SK-N-SH treated with all-trans-retinoic acid at 6 μM for 48 hours (cell line): ENCODE results near the gene GANC.

Experiments
- ATAC-seq: fragments of 200-7000 bp; cut with Tn5 transposase; 3 replicates; pipeline ENCODE4 v1.9.1; 2020; ENCODE audit warnings: mild to moderate bottlenecking, moderate library complexity
- ARNTL ChIP-seq: fragments of 450-650 bp; formaldehyde crosslinking; IDR thresholded peaks from 2 replicates; pipeline ENCODE4 v1.5.0; 2020; ENCODE audit warnings: low read depth, mild to moderate bottlenecking, moderate library complexity, borderline replicate concordance
- BACH2 ChIP-seq: fragments of 250-450 bp; sonication (Bioruptor Pico); IDR thresholded peaks from 2 replicates; pipeline ENCODE4 v1.9.0; 2021; ENCODE audit warnings: mild to moderate bottlenecking, borderline replicate concordance
- ESRRG ChIP-seq: fragments of 250-450 bp; sonication (Bioruptor Pico); IDR thresholded peaks from 2 replicates; pipeline ENCODE4 v1.6.1; 2021; ENCODE audit warnings: mild to moderate bottlenecking
- GLIS3 ChIP-seq: fragments of 250-450 bp; sonication (Bioruptor Pico); IDR thresholded peaks from 2 replicates; pipeline ENCODE4 v1.5.0; 2020; ENCODE audit warnings: mild to moderate bottlenecking, moderate library complexity
- OSR1 ChIP-seq: fragments of 250-450 bp; sonication (Bioruptor Pico); IDR thresholded peaks from 2 replicates; pipeline ENCODE4 v1.8.0; 2022; ENCODE audit warnings: moderate library complexity, mild to moderate bottlenecking, inconsistent platforms
- PPARA ChIP-seq: fragments of 250-450 bp; sonication (Bioruptor Pico); IDR thresholded peaks from 2 replicates; pipeline ENCODE4 v1.5.0; 2020; ENCODE audit warnings: mild to moderate bottlenecking, borderline replicate concordance
- RARB ChIP-seq: fragments of 250-450 bp; sonication (Bioruptor Pico); IDR thresholded peaks from 2 replicates; pipeline ENCODE4 v1.8.0; 2021; ENCODE audit warnings: mild to moderate bottlenecking, moderate library complexity
- SNAI2 ChIP-seq: fragments of 250-450 bp; sonication (Bioruptor Pico); IDR thresholded peaks from 2 replicates; pipeline ENCODE4 v1.5.0; 2020; ENCODE audit warnings: mild to moderate bottlenecking, moderate library complexity
- TCF4 ChIP-seq: fragments of 250-450 bp; sonication (Bioruptor Pico); IDR thresholded peaks from 2 replicates; pipeline ENCODE4 v1.8.0; 2021; ENCODE audit warnings: mild to moderate bottlenecking, moderate library complexity, borderline replicate concordance
- TOX ChIP-seq: fragments of 250-450 bp; sonication (Bioruptor Pico); IDR thresholded peaks from 2 replicates; pipeline ENCODE4 v1.8.0; 2021; ENCODE audit warnings: mild to moderate bottlenecking, moderate library complexity, borderline replicate concordance
- ZC3H10 ChIP-seq: fragments of 250-450 bp; sonication (Bioruptor Pico); IDR thresholded peaks from 2 replicates; pipeline ENCODE4 v1.5.1; 2021; ENCODE audit warnings: mild to moderate bottlenecking, moderate library complexity
- ZFP3 ChIP-seq: fragments of 250-450 bp; sonication (Bioruptor Pico); IDR thresholded peaks from 2 replicates; pipeline ENCODE4 v1.5.0; 2020; ENCODE audit warnings: mild to moderate bottlenecking, moderate library complexity
- ZFP30 ChIP-seq: fragments of 450-650 bp; formaldehyde crosslinking; IDR thresholded peaks from 2 replicates; pipeline ENCODE4 v1.5.0; 2022; ENCODE audit warnings: mild to moderate bottlenecking, moderate library complexity
- ZNF565 ChIP-seq: fragments of 450-650 bp; formaldehyde crosslinking; conservative IDR thresholded peaks from 2 replicates; pipeline ENCODE4 v1.5.0; 2020; ENCODE audit warnings: low read depth, mild to moderate bottlenecking, moderate library complexity
- ZNF70 ChIP-seq: fragments of 450-650 bp; formaldehyde crosslinking; IDR thresholded peaks from 2 replicates; pipeline ENCODE4 v1.5.0; 2020; ENCODE audit warnings: mild to moderate bottlenecking, moderate library complexity
- ZNF8 ChIP-seq: fragments of 450-650 bp; formaldehyde crosslinking; IDR thresholded peaks from 2 replicates; pipeline ENCODE4 v1.5.0; 2020; ENCODE audit warnings: mild to moderate bottlenecking, moderate library complexity
- TF ChIP-seq, protein P1 (sequence below): fragments of 250-450 bp; sonication (Bioruptor Pico); IDR thresholded peaks from 2 replicates; pipeline ENCODE4 v1.5.1; 2020; ENCODE audit warnings: low read depth, mild to moderate bottlenecking, moderate library complexity
- TF ChIP-seq, protein P2 (sequence below): fragments of 250-450 bp; sonication (Bioruptor Pico); IDR thresholded peaks from 2 replicates; pipeline ENCODE4 v1.5.1; 2021; ENCODE audit warnings: mild to moderate bottlenecking, moderate library complexity
- TF ChIP-seq, protein P3 (sequence below): fragments of 250-450 bp; sonication (Bioruptor Pico); IDR thresholded peaks from 2 replicates; pipeline ENCODE4 v1.8.0; 2021; ENCODE audit warnings: low read depth, mild to moderate bottlenecking, moderate library complexity, borderline replicate concordance
- TF ChIP-seq, protein P4 (sequence below): fragments of 250-450 bp; sonication (Bioruptor Pico); IDR thresholded peaks from 2 replicates; pipeline ENCODE4 v1.5.0; 2020; ENCODE audit warnings: mild to moderate bottlenecking, moderate library complexity

GANC gene

DNA sequence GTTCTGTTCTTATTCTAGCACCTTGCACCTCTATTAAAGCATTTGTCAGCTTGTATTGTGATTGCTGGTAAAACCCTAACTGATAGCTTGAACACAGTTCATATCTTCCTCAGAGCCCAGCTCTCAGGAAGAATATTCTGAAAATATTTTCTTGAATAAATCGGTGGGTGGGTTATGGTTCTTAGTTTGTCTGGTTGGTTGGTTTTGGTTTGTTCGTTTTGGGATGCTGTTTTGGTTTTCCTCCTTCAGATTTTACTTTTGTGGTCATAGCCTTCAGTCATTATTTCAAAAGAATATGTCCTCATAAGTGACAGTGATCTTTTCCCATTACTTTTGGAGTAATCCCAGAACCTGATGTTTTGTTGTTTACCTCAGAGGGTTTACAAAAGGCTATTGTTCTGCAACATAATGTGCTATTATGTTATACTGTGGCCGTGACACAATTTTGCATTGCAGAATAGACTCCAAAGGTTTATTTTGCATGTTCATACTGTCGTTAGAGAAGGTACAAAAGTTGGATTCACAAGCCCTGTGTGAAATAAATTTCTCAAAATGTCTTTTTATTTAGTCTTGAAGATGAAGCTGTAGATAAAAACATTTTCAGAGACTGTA is 2.9 kb downstream of the GANC start:
- TF ChIP-seq ARNTL (no peak), ZNF70 (CRISPR knock-in tag) (no peak), SNAI2 (CRISPR knock-in tag) (no peak), ESRRG (CRISPR knock-in tag) (no peak), ZNF8 (no peak), OSR1 (CRISPR knock-in tag) (no peak), ZFP30 (CRISPR knock-in tag) (no peak), PPARA (CRISPR knock-in tag) (no peak), ZC3H10 (CRISPR knock-in tag) (no peak), TCF4 (CRISPR knock-in tag) (no peak), ZFP3 (CRISPR knock-in tag) (no peak), ZNF565 (no peak)
- TF ChIP-seq, protein P1, sequence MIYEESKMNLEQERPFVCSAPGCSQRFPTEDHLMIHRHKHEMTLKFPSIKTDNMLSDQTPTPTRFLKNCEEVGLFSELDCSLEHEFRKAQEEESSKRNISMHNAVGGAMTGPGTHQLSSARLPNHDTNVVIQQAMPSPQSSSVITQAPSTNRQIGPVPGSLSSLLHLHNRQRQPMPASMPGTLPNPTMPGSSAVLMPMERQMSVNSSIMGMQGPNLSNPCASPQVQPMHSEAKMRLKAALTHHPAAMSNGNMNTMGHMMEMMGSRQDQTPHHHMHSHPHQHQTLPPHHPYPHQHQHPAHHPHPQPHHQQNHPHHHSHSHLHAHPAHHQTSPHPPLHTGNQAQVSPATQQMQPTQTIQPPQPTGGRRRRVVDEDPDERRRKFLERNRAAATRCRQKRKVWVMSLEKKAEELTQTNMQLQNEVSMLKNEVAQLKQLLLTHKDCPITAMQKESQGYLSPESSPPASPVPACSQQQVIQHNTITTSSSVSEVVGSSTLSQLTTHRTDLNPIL (CRISPR knock-in tag), result no peak
- TF ChIP-seq, protein P2, sequence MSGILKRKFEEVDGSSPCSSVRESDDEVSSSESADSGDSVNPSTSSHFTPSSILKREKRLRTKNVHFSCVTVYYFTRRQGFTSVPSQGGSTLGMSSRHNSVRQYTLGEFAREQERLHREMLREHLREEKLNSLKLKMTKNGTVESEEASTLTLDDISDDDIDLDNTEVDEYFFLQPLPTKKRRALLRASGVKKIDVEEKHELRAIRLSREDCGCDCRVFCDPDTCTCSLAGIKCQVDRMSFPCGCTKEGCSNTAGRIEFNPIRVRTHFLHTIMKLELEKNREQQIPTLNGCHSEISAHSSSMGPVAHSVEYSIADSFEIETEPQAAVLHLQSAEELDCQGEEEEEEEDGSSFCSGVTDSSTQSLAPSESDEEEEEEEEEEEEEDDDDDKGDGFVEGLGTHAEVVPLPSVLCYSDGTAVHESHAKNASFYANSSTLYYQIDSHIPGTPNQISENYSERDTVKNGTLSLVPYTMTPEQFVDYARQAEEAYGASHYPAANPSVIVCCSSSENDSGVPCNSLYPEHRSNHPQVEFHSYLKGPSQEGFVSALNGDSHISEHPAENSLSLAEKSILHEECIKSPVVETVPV (CRISPR knock-in tag), result no peak
- TF ChIP-seq, protein P3, sequence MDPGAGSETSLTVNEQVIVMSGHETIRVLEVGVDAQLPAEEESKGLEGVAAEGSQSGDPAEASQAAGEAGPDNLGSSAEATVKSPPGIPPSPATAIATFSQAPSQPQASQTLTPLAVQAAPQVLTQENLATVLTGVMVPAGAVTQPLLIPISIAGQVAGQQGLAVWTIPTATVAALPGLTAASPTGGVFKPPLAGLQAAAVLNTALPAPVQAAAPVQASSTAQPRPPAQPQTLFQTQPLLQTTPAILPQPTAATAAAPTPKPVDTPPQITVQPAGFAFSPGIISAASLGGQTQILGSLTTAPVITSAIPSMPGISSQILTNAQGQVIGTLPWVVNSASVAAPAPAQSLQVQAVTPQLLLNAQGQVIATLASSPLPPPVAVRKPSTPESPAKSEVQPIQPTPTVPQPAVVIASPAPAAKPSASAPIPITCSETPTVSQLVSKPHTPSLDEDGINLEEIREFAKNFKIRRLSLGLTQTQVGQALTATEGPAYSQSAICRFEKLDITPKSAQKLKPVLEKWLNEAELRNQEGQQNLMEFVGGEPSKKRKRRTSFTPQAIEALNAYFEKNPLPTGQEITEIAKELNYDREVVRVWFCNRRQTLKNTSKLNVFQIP (CRISPR knock-in tag), result no peak
- TF ChIP-seq, protein P4, sequence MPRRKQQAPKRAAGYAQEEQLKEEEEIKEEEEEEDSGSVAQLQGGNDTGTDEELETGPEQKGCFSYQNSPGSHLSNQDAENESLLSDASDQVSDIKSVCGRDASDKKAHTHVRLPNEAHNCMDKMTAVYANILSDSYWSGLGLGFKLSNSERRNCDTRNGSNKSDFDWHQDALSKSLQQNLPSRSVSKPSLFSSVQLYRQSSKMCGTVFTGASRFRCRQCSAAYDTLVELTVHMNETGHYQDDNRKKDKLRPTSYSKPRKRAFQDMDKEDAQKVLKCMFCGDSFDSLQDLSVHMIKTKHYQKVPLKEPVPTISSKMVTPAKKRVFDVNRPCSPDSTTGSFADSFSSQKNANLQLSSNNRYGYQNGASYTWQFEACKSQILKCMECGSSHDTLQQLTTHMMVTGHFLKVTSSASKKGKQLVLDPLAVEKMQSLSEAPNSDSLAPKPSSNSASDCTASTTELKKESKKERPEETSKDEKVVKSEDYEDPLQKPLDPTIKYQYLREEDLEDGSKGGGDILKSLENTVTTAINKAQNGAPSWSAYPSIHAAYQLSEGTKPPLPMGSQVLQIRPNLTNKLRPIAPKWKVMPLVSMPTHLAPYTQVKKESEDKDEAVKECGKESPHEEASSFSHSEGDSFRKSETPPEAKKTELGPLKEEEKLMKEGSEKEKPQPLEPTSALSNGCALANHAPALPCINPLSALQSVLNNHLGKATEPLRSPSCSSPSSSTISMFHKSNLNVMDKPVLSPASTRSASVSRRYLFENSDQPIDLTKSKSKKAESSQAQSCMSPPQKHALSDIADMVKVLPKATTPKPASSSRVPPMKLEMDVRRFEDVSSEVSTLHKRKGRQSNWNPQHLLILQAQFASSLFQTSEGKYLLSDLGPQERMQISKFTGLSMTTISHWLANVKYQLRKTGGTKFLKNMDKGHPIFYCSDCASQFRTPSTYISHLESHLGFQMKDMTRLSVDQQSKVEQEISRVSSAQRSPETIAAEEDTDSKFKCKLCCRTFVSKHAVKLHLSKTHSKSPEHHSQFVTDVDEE (CRISPR knock-in tag), result no peak
- no peak for ATAC-seq

DNA sequence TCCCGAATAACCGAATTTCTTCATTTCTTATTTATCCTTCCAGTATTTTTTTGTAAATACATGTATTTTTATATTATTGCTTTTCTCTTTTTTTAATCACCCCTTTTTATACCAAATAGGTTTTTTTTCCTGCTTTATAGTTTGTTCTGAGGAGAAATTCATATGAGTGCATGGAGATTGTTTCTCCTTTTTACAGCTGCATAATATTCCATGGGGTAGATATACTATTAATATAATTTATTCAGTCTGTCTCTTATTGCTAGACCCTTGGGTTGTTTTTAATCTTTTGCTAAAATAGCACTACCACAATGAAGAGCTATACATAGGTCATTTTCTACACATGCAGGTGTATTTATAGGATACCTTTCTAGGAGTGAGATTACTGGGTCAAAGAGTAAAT is 3.8 kb downstream of the GANC start:
- TF ChIP-seq SNAI2 (CRISPR knock-in tag) (no peak), RARB (no peak), TOX (CRISPR knock-in tag) (no peak), ZNF70 (CRISPR knock-in tag) (no peak), ZC3H10 (CRISPR knock-in tag) (no peak), OSR1 (CRISPR knock-in tag) (no peak), GLIS3 (CRISPR knock-in tag) (no peak), ZNF8 (no peak), ZFP3 (CRISPR knock-in tag) (no peak), TCF4 (CRISPR knock-in tag) (no peak), ESRRG (CRISPR knock-in tag) (no peak), ZNF565 (no peak), PPARA (CRISPR knock-in tag) (no peak), ARNTL (no peak), ZFP30 (CRISPR knock-in tag) (no peak), BACH2 (CRISPR knock-in tag) (no peak)
- TF ChIP-seq, protein P3 (CRISPR knock-in tag), result no peak
- TF ChIP-seq, protein P4 (CRISPR knock-in tag), result no peak
- TF ChIP-seq, protein P2 (CRISPR knock-in tag), result no peak
- TF ChIP-seq, protein P1 (CRISPR knock-in tag), result no peak
- no peak for ATAC-seq
